BJ (cell line): ENCODE results near the gene ASH1L. TPM values are rescaled to one million over a fixed set of nuclear protein-coding genes. Genes with fewer than 3 reads are reported as not detected.
A peak's percentile ranks its signal among the peaks of the same experiment; 100 is the strongest.
"Not testable (repeated sequence)": the region's sequence is repeated elsewhere in the genome, so short reads cannot be mapped to it uniquely, and the experiment has no call there.

Source experiments
- CTCF ChIA-PET: fragments of 350-600 bp; formaldehyde crosslinking; extraction: SDS; loops from one replicate; lab custom pipeline; 2021; ENCODE audit warnings: antibody characterized with exemption, inconsistent platforms; lab: Yijun Ruan, JAX
- POLR2A ChIA-PET: fragments of 300-600 bp; sonication (Branson Sonifier 250); formaldehyde crosslinking; extraction: SDS; loops from one replicate; lab custom pipeline; 2021; ENCODE audit warnings: antibody characterized with exemption; lab: Charles Lee
- DNase-seq: peaks from one replicate; pipeline ENCODE4 v3.0.0-alpha.2; 2011; ENCODE audit warnings: low read depth
- H3K27me3 ChIP-seq: 2 replicates; pipeline ENCODE4 v1.6.0; 2011; ENCODE audit warnings: low read length; ENCODE audit not compliant: control insufficient read depth, insufficient read depth
- H3K36me3 ChIP-seq: 2 replicates; pipeline ENCODE4 v1.5.1; 2011; ENCODE audit warnings: low read length; ENCODE audit not compliant: control insufficient read depth, insufficient read depth
- H3K4me3 ChIP-seq: 2 replicates; pipeline ENCODE4 v1.5.1; 2011; ENCODE audit warnings: low read depth, mild to moderate bottlenecking, control low read depth, low read length
- CTCF ChIP-seq: IDR thresholded peaks from 2 replicates; pipeline ENCODE4 v1.5.1; 2011; ENCODE audit warnings: low read depth, mild to moderate bottlenecking, control low read depth, inconsistent platforms, low read length, moderate library complexity; ENCODE audit not compliant: insufficient read depth
- polyA minus RNA-seq: library from RNA; depleted of rRNA, polyadenylated mRNA; stranded (reverse); fragments of >200 nt; gene quantifications from 2 replicates; pipeline ENCODE4 v1.2.3, GENCODE V29; 2011; rRNA and poly(A)+ RNA removed
- polyA plus RNA-seq: library from polyadenylated mRNA; depleted of rRNA; stranded (reverse); fragments of >200 nt; gene quantifications from 2 replicates; pipeline ENCODE4 v1.2.3, GENCODE V29; 2011; rRNA removed

The ASH1L gene, protein sequence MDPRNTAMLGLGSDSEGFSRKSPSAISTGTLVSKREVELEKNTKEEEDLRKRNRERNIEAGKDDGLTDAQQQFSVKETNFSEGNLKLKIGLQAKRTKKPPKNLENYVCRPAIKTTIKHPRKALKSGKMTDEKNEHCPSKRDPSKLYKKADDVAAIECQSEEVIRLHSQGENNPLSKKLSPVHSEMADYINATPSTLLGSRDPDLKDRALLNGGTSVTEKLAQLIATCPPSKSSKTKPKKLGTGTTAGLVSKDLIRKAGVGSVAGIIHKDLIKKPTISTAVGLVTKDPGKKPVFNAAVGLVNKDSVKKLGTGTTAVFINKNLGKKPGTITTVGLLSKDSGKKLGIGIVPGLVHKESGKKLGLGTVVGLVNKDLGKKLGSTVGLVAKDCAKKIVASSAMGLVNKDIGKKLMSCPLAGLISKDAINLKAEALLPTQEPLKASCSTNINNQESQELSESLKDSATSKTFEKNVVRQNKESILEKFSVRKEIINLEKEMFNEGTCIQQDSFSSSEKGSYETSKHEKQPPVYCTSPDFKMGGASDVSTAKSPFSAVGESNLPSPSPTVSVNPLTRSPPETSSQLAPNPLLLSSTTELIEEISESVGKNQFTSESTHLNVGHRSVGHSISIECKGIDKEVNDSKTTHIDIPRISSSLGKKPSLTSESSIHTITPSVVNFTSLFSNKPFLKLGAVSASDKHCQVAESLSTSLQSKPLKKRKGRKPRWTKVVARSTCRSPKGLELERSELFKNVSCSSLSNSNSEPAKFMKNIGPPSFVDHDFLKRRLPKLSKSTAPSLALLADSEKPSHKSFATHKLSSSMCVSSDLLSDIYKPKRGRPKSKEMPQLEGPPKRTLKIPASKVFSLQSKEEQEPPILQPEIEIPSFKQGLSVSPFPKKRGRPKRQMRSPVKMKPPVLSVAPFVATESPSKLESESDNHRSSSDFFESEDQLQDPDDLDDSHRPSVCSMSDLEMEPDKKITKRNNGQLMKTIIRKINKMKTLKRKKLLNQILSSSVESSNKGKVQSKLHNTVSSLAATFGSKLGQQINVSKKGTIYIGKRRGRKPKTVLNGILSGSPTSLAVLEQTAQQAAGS (N-terminal part only)
- polyA plus RNA-seq (20.9 and 22.2 TPM in 2 replicates), polyA minus RNA-seq (32.2 and 46.8 TPM in 2 replicates)

- ChIA-PET CTCF (interaction anchor here (0.6 kb wide), 1 partner anchor 17 kb away, joined by 3 read pairs; no protein-coding TSS in a partner anchor), POLR2A (no interaction called here)
- no peak for TF ChIP-seq CTCF
Observed at GRCh38 chr1:155562581-155563376, at the start of gene ASH1L. ASH1L (minus strand) TSS chr1:155562803; CDS start chr1:155521519, 41,284 bp downstream.

DNA sequence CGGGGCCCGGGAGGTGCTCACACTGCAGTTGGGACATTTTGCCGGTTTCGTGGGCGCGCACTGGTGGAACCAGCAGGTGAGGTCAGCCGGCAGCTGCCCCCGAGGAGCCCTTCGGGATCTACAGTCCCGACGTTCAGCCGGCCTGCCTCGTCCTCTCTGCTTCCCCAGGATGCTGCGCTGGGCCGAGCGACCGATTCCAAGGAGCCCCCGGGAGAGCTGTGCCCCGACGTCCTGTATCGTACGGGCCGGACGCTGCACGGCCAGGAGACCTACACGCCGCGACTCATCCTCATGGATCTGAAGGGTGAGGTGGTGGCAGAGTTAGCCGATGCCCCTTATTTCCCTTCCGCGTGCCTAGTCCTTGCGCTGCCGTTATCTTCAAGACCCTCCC, 47.6 kb upstream of the ASH1L start:
- CTCF ChIA-PET, H3K27me3 ChIP-seq, DNase-seq, H3K36me3 ChIP-seq, POLR2A ChIA-PET: not testable (repeated sequence)
- peak overlapping the region; percentile 65 for H3K4me3 ChIP-seq

More at GRCh38 chr1:155562581-155563376, at the start of gene ASH1L:
- DNase-seq: peak; percentile 30
- Histone ChIP-seq H3K4me3 (peak within 1 kb of the TSS; percentile 78), H3K36me3 (no peaks in the 10 kb centered on the region), H3K27me3 (no peaks in the 10 kb centered on the region)

DNA sequence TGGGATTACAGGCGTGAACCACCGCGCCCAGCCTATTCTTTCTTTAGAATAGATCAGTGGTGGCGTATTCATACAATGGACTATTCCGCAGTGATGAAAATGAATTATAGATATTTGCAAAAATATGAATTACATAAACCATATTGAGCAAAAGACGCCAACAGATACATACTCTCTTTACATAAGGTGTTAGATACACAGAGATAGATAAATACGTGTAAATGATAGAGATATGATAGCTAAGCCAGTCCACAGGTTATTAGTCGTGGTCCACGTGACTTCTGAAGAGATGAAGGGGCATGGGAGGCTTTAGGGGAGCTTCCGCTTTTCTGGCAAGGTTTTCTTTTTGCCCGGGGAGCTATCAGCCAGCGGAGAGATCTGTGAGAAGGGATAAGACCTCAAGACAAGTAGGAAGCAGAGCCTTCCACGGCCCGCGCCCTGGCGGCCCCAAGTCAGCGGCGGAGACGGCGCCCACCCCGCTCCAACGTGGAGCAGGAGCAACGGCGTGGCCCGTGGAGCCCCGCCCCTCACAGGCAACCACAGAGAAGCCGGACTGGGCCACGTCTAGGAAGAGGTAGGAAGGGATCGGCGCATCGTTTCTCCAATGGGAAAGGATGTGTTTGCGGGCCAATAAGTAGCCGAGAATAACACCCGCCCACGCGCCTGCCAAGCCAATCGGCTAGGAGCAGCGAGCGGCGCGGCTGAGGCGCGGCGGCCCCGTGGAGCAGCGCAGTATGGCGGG, 47.1 kb upstream of the ASH1L start, which contains the start of gene MSTO1:
MSTO1 (plus strand) TSS at position 704 of the 742 bp plus-strand sequence; CDS start at position 735, 31 bp downstream.
- ChIA-PET CTCF (interaction anchor here (1.1 to 1.2 kb wide), 2 partner anchors 349 to 359 kb away, joined by 3 read pairs; no protein-coding TSS in a partner anchor), POLR2A (no interaction called here)
- H3K27me3 ChIP-seq: no peaks in the 10 kb centered on the region
- peak; percentile 81 for DNase-seq
- TF ChIP-seq CTCF: no peak
- H3K36me3 ChIP-seq: no peaks in the 10 kb centered on the region; the same call in none of the 2 replicates
- H3K4me3 ChIP-seq: peak within 1 kb of the TSS; percentile 65

GRCh38 chr1:155608888-155609225, 46.3 kb upstream of the ASH1L start:
- Histone ChIP-seq H3K4me3 (no peak overlapping the region), H3K27me3 (no peaks in the 10 kb centered on the region), H3K36me3 (no peaks in the 10 kb centered on the region; the same call in none of the 2 replicates)
- CTCF ChIA-PET: interaction anchor here (1.1 to 1.2 kb wide), 2 partner anchors 348 to 358 kb away, joined by 3 read pairs; no protein-coding TSS in a partner anchor
- TF ChIP-seq CTCF: no peak
- DNase-seq: no peak
- POLR2A ChIA-PET: no interaction called here
